ENCODE results near the gene HERC3. TPM values are rescaled to one million over a fixed set of nuclear protein-coding genes. Genes with fewer than 3 reads are reported as not detected.
A peak's percentile ranks its signal among the peaks of the same experiment; 100 is the strongest.

The HERC3 gene
- total and polyA plus RNA-seq, 10 of the 15 experiments (the other 5 are each of a cell fraction or from before 2014, with no cell fraction given), result 0.52 to 18.2 (median 2.8) TPM

DNA sequence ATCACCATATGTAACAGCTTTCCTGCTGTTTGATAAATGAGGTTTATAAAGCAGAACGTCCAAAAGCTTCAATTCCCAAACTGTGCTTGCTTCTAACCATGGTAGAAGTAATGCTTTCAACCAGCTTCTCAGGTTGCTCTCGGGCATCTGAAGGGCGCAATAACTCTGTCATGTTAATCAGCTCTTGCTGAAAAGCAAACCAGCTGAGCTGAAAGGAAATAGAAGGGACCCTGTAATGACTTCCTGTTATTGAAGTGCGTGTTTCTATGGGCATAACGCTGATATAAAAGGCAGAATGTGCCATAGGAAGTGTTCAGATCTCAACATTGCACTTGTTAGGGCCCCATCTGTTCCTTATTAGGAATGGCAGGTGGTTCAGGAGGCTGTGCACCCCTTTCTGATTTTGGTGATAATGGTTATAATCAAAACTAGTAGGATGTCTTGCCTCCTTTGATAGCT is 21.2 kb downstream of the HERC3 start:
- H3K36me3 ChIP-seq (ENCODE audit: control insufficient read depth in 2 of 2, insufficient read depth in 2 of 2, low read length in 1 of 2), result peaks cover 0 to 2% of the 10 kb centered on the region in 2 experiments; a peak in 1 of 4 replicates
- H3K4me1 ChIP-seq (ENCODE audit: control insufficient read depth, insufficient read depth, low read length), result peaks cover 19% of the 10 kb centered on the region
- BruUV-seq (replicated peaks), result no TSS peak
- no peak overlapping the region for H3K9ac ChIP-seq (ENCODE audit: control insufficient read depth, insufficient read depth, low read length)
- TF ChIP-seq HCFC1 (IDR thresholded peaks at IDR 0.05; ENCODE audit: low read length) (no peak), CBFB (IDR thresholded peaks at IDR 0.05; ENCODE audit: low read depth) (no peak), BMI1 (IDR thresholded peaks at IDR 0.05; ENCODE audit: borderline replicate concordance) (no peak), SMARCA5 (IDR thresholded peaks at IDR 0.05) (no peak), BACH1 (IDR thresholded peaks at IDR 0.05; ENCODE audit: borderline replicate concordance) (no peak), RFX5 (IDR thresholded peaks at IDR 0.05; ENCODE audit: low read depth, low read length) (no peak), NR2C1 (IDR thresholded peaks at IDR 0.05) (no peak), GABPA (IDR thresholded peaks at IDR 0.05; ENCODE audit: low read depth) (no peak), TCF7 (IDR thresholded peaks at IDR 0.05; ENCODE audit: borderline replicate concordance) (no peak), DPF2 (IDR thresholded peaks at IDR 0.05) (no peak), NFYA (IDR thresholded peaks at IDR 0.05; ENCODE audit: borderline replicate concordance, low read depth, low read length) (no peak), SUZ12 (IDR thresholded peaks at IDR 0.05; ENCODE audit: unreplicated experiment) (no peak), ZNF217 (IDR thresholded peaks at IDR 0.05) (no peak)
- TF ChIP-seq, protein P1, sequence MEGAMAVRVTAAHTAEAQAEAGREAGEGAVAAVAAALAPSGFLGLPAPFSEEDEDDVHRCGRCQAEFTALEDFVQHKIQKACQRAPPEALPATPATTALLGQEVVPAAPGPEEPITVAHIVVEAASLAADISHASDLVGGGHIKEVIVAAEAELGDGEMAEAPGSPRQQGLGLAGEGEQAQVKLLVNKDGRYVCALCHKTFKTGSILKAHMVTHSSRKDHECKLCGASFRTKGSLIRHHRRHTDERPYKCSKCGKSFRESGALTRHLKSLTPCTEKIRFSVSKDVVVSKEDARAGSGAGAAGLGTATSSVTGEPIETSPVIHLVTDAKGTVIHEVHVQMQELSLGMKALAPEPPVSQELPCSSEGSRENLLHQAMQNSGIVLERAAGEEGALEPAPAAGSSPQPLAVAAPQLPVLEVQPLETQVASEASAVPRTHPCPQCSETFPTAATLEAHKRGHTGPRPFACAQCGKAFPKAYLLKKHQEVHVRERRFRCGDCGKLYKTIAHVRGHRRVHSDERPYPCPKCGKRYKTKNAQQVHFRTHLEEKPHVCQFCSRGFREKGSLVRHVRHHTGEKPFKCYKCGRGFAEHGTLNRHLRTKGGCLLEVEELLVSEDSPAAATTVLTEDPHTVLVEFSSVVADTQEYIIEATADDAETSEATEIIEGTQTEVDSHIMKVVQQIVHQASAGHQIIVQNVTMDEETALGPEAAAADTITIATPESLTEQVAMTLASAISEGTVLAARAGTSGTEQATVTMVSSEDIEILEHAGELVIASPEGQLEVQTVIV (IDR thresholded peaks at IDR 0.05; ENCODE audit: borderline replicate concordance, partially characterized antibody), result no peak
- TF ChIP-seq, protein P2, sequence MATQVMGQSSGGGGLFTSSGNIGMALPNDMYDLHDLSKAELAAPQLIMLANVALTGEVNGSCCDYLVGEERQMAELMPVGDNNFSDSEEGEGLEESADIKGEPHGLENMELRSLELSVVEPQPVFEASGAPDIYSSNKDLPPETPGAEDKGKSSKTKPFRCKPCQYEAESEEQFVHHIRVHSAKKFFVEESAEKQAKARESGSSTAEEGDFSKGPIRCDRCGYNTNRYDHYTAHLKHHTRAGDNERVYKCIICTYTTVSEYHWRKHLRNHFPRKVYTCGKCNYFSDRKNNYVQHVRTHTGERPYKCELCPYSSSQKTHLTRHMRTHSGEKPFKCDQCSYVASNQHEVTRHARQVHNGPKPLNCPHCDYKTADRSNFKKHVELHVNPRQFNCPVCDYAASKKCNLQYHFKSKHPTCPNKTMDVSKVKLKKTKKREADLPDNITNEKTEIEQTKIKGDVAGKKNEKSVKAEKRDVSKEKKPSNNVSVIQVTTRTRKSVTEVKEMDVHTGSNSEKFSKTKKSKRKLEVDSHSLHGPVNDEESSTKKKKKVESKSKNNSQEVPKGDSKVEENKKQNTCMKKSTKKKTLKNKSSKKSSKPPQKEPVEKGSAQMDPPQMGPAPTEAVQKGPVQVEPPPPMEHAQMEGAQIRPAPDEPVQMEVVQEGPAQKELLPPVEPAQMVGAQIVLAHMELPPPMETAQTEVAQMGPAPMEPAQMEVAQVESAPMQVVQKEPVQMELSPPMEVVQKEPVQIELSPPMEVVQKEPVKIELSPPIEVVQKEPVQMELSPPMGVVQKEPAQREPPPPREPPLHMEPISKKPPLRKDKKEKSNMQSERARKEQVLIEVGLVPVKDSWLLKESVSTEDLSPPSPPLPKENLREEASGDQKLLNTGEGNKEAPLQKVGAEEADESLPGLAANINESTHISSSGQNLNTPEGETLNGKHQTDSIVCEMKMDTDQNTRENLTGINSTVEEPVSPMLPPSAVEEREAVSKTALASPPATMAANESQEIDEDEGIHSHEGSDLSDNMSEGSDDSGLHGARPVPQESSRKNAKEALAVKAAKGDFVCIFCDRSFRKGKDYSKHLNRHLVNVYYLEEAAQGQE (IDR thresholded peaks at IDR 0.05; ENCODE audit: low read depth, low read length), result no peak
- TF ChIP-seq, protein P3, sequence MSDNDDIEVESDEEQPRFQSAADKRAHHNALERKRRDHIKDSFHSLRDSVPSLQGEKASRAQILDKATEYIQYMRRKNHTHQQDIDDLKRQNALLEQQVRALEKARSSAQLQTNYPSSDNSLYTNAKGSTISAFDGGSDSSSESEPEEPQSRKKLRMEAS (IDR thresholded peaks at IDR 0.05; ENCODE audit: low read depth, low read length), result no peak
- TF ChIP-seq, protein P4, sequence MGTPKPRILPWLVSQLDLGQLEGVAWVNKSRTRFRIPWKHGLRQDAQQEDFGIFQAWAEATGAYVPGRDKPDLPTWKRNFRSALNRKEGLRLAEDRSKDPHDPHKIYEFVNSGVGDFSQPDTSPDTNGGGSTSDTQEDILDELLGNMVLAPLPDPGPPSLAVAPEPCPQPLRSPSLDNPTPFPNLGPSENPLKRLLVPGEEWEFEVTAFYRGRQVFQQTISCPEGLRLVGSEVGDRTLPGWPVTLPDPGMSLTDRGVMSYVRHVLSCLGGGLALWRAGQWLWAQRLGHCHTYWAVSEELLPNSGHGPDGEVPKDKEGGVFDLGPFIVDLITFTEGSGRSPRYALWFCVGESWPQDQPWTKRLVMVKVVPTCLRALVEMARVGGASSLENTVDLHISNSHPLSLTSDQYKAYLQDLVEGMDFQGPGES (IDR thresholded peaks at IDR 0.05), result no peak
- intact Hi-C loops (cut with micrococcal nuclease; ENCODE audit: unreplicated experiment), result no loop called here
- H3K27ac ChIP-seq (ENCODE audit: control insufficient read depth, insufficient read depth), result no peak overlapping the region
- no peak for ATAC-seq
- H2AFZ ChIP-seq (ENCODE audit: control insufficient read depth, low read depth, low read length), result peak overlapping the region; percentile 2; the same call in 1 of the 2 replicates
- no peaks in the 10 kb centered on the region for H4K20me1 ChIP-seq (ENCODE audit: control insufficient read depth, insufficient read depth)
- no peaks in the 10 kb centered on the region for H3K9me3 ChIP-seq (replicated peaks; ENCODE audit: control insufficient read depth, insufficient read depth, low read length)
- CTCF ChIA-PET, result interaction anchor here (0.7 to 1.7 kb wide), 5 partner anchors 15 to 178 kb away, joined by 3 to 4 read pairs (median 3); no protein-coding TSS in a partner anchor
- 74% methylated on average over 5 of the region's 5 CpGs for WGBS (ENCODE audit: insufficient coverage, insufficient replicate concordance, low lambda C conversion rate, missing lambda C conversion rate)
- no peak overlapping the region for H3K4me2 ChIP-seq (ENCODE audit: control insufficient read depth, insufficient read depth)
- no peak for DNase-seq (ENCODE audit: low read depth, low spot score)
- H3K27me3 ChIP-seq (replicated peaks in 1 of 2; ENCODE audit: control insufficient read depth in 2 of 2, insufficient read depth in 2 of 2, low read length in 1 of 2), result no peaks in the 10 kb centered on the region
- H3K79me2 ChIP-seq (ENCODE audit: control insufficient read depth, insufficient read depth, low read length), result no peaks in the 10 kb centered on the region
- SMC1A ChIA-PET (ENCODE audit: uncharacterized antibody, unreplicated experiment), result interaction anchor here (1.0 to 4.2 kb wide), 5 partner anchors 14 to 410 kb away, joined by 3 to 24 read pairs (median 4); partner anchors contain the start of gene HERC3
- POLR2A ChIA-PET, result interaction anchor here (1.2 kb wide), 1 partner anchor 7 kb away, joined by 3 read pairs; no protein-coding TSS in a partner anchor
- RAD21 ChIA-PET (ENCODE audit: unreplicated experiment), result no interaction called here
- H3K4me3 ChIP-seq, result no peak overlapping the region
- in situ Hi-C loops (cut with MboI), result no loop called here
- FAIRE-seq, result no peak
